Stimulated activated naive CD8-positive, alpha-beta T cell treated with anti-CD3 and anti-CD28 coated beads, Interleukin-15, amount 100 ng/mL, for 72 hours (primary cell): ENCODE results near the gene SSR1.
"Not testable (repeated sequence)": the region's sequence is repeated elsewhere in the genome, so short reads cannot be mapped to it uniquely, and the experiment has no call there.

ENCODE experiments used
- ATAC-seq: fragments of 150-1000 bp; cut with Tn5 transposase; 2 replicates; pipeline ENCODE4 v1.10.0; 2021; ENCODE audit warnings: mild to moderate bottlenecking, moderate library complexity
- DNase-seq, 2 donors: peaks; one replicate each; pipeline ENCODE4 v3.0.0; 2021 to 2022
- H3K27ac Mint-ChIP-seq, 2 donors: one replicate each; pipeline ENCODE4 v1.8.0; 2022; ENCODE audit warnings: mild to moderate bottlenecking in 2 of 2, mixed read lengths in 2 of 2, moderate library complexity in 2 of 2
- H3K27me3 Mint-ChIP-seq: one replicate; pipeline ENCODE4 v1.8.0; 2022; ENCODE audit warnings: mixed read lengths
- H3K4me1 Mint-ChIP-seq: one replicate; pipeline ENCODE4 v1.8.0; 2022; ENCODE audit warnings: mild to moderate bottlenecking, mixed read lengths
- H3K4me3 Mint-ChIP-seq, 2 donors: one replicate each; pipeline ENCODE4 v1.8.0; 2022; ENCODE audit warnings: mild to moderate bottlenecking in 2 of 2, mixed read lengths in 2 of 2, moderate library complexity in 1 of 2
- H3K9me3 Mint-ChIP-seq, 2 donors: one replicate each; pipeline ENCODE4 v1.8.0; 2022; ENCODE audit warnings: mixed read lengths in 2 of 2

Gene SSR1

DNA sequence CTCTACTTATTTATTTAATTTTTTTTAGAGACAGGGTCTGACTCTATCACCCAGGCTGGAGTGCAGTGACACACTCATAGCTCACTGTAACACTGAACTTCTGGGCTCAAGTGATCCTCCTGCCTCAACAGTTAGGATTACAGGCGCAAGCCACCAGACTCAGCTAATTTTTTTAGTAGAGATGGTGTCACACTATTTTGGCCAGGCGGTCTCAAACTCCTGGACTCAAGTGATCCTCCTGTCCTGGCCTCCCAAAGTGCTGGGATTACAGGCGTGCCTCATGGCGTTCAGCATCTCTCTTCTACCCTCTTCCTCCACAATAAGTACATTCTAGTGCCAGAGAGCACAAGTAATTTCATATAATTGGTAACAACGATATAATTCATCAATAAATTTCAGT lies 5.5 kb downstream of the SSR1 start:
- DNase-seq (no peak), ATAC-seq (no peak)
- H3K4me3 Mint-ChIP-seq: no peak overlapping the region
- H3K4me1 Mint-ChIP-seq: peaks cover 41% of the 10 kb centered on the region
- H3K27me3 Mint-ChIP-seq: no peaks in the 10 kb centered on the region
- H3K27ac Mint-ChIP-seq: no peak overlapping the region
- peaks cover 5 to 7% of the 10 kb centered on the region in 2 donors for H3K9me3 Mint-ChIP-seq

DNA sequence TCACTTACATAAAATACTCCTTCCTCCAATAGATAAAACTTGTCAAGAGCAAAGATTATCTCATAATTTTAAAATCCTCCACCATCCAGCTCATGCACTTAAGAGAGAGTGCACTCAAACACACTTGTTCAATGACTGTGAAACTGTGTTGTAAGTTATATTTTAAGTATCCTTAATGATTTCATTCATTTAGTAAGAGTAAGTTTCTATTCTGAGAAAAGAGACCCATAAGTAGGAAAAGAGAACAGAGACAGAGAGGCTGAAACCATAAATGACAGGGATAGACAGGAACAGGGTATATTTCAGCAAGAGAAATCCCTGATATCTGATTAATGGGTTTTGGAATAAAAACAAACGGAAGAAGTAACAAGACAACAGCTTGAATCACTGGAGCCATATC lies 8.2 kb downstream of the SSR1 start:
- peaks cover 5 to 6% of the 10 kb centered on the region in 2 donors for H3K9me3 Mint-ChIP-seq
- ATAC-seq (no peak), DNase-seq (no peak)
- H3K4me1 Mint-ChIP-seq: peaks cover 39% of the 10 kb centered on the region
- peak overlapping the region in 1 of 2 donors; percentile 83 for H3K27ac Mint-ChIP-seq
- no peaks in the 10 kb centered on the region for H3K27me3 Mint-ChIP-seq
- peak overlapping the region in 1 of 2 donors; percentile 13 for H3K4me3 Mint-ChIP-seq

DNA sequence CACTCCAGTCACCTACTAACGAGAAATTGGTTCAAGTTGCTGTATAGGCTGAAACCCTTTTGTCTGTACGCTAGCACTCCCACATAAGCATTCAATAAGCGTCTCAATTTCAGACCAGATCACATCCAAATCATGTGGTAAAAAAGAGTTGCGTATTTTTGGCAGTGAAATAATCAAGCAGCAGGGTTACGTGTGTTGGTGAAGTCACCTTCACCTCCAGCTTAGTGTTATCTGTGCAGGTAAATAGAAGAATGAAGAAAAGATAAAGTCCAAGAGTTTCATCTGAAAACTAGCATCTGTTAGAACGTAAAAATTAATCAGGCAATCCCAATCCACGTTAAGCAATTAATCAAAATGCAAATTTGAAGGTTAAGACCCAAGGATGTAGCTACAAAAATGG lies 11.3 kb downstream of the SSR1 start:
- ATAC-seq (no peak), DNase-seq (no peak)
- Mint-ChIP-seq H3K27ac (no peak overlapping the region), H3K4me1 (peaks cover 19% of the 10 kb centered on the region), H3K4me3 (no peak overlapping the region), H3K9me3 (no peaks in the 10 kb centered on the region), H3K27me3 (no peaks in the 10 kb centered on the region)

DNA sequence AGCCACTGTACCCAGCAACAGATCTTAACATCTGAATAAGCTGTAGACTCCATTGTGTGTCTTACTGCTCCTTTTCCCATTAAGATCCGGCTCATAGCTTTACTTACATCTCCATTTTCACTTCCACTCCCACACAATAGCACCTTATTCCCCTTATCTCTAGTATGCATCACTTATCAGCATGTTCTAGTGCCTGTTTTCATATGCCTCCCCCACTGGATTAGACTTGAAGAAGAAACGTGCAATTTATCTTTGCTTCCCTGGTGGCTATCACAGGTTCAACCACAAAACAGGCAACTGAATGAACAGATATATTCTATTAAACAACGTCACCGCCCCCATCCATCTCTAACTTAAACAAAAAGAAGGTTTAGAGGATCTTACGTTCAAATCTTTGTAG lies 12.1 kb downstream of the SSR1 start:
- ATAC-seq (no peak), DNase-seq (no peak)
- no peaks in the 10 kb centered on the region for H3K27me3 Mint-ChIP-seq
- no peaks in the 10 kb centered on the region for H3K9me3 Mint-ChIP-seq
- H3K4me3 Mint-ChIP-seq: no peak overlapping the region
- no peak overlapping the region for H3K27ac Mint-ChIP-seq
- peaks cover 19% of the 10 kb centered on the region for H3K4me1 Mint-ChIP-seq

DNA sequence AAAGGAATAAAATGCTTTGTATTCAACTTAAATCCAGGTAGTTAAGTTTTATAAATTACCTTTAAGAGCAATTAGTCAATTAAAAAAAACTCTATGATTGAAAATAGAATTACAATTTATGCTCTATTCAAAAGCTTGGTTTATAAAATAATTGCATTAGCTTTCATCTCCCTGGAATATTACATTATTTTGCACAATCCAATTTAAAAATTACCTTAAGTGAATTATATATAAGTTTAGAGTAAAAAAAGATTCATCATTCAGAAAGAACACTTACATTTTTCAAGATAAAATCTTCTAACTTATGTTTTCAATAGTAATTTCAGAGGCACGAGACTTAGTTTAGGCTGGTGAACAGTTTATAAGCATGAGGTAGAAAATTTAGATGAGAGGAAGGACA lies 14.9 kb downstream of the SSR1 start:
- DNase-seq (no peak), ATAC-seq (no peak)
- no peak overlapping the region for H3K27ac Mint-ChIP-seq
- no peak overlapping the region for H3K4me3 Mint-ChIP-seq
- peaks cover 7% of the 10 kb centered on the region for H3K4me1 Mint-ChIP-seq
- H3K27me3 Mint-ChIP-seq: no peaks in the 10 kb centered on the region
- no peaks in the 10 kb centered on the region for H3K9me3 Mint-ChIP-seq

DNA sequence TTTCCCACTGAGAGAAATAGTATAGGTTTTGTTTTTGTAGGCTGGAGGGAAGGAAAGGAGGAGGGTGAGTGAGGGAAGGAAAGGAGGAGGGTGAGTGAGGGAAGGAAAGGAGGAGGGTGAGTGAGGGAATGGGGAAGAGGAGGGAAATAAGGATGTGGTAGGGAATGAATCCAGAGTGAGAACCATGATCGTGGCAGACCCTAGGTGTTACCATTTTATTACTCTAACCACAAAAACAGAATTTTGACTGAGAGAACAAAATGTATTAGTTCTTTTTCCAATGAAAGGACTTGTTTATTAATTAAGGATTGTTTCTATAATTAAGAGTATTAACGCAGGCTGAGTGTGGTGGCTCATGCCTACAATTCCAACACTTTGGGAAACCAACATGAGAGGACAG lies 16.4 kb downstream of the SSR1 start:
- DNase-seq (no peak), ATAC-seq (no peak)
- H3K4me1 Mint-ChIP-seq: peaks cover 7% of the 10 kb centered on the region
- H3K9me3 Mint-ChIP-seq: no peaks in the 10 kb centered on the region
- H3K27me3 Mint-ChIP-seq: no peaks in the 10 kb centered on the region
- peak overlapping the region; percentile 46 to 85 for H3K27ac Mint-ChIP-seq
- no peak overlapping the region for H3K4me3 Mint-ChIP-seq

DNA sequence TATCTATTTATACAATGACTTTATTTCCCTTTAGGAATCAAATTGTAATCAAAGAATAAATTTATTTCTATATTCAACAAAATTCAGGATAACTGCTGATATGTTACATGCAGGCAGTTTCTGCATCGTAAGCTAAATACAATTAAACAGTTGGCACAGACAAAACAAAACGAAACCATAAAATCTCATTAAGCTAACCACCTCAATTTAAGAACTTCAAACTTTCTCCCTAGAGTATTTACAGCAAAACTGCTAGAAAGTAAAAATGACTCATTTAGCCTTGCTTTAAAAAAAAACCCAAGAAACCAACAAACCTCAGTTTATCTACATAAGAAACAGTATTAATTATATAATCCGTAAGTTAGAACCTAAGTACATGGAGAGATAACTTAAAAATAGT lies 17.1 kb downstream of the SSR1 start:
- Mint-ChIP-seq H3K4me1 (peaks cover 2% of the 10 kb centered on the region), H3K4me3 (no peak overlapping the region), H3K27me3 (no peaks in the 10 kb centered on the region), H3K27ac (no peak overlapping the region), H3K9me3 (no peaks in the 10 kb centered on the region)
- DNase-seq (no peak), ATAC-seq (no peak)

DNA sequence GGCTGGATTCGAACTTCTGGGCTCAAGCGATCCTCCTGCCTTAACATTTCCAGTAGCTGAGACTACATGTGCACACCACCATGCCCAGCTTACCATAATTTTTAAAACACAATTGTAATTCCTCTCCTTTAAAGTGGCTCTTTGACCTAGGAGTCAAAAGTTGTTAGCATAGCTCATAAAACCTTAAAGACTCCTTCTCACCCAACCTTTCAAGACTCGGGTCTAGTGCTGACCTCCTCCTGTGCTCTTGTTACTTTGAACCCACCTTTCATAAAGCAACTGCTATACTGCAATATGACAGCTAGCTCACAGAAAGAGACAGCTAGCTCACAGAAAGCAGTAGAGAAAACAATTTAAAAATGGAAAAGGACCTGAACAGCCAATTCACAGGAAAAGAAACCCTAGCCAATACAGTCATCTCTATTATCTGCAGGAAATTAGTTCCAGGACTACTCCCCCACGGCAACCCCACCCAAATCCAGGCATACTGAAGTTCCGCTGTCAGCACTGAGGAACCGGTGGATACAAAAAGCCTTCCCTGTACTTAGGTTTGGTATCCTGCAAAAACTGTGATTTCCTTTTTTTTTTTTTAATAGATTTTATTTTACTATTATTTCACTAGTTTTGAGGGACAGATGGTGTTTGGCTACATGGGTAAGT lies 20.3 kb downstream of the SSR1 start:
- Mint-ChIP-seq H3K4me3 (no peak overlapping the region), H3K9me3 (no peaks in the 10 kb centered on the region), H3K4me1 (no peaks in the 10 kb centered on the region), H3K27ac (no peak overlapping the region), H3K27me3 (no peaks in the 10 kb centered on the region)
- DNase-seq (no peak), ATAC-seq (no peak)

DNA sequence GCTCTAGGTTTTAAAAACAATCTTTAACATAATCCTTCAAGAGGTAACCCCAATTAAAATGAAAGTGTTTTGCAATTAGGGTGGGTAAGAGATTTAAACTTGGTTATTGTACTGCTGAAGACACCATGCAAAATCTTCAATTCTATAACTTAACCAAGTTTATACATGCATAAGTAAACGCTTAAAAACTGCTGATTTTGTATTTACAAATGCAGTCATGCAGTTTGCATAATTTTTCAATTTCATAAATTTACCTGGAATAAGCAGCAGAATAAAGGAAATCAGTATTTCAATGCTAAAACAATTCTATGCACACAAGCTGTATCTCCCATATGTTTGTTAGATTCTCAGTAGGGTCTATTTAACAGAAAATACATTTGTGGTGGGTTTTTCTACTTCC lies 22.9 kb downstream of the SSR1 start:
- DNase-seq (no peak), ATAC-seq (no peak)
- H3K27me3 Mint-ChIP-seq: no peaks in the 10 kb centered on the region
- no peak overlapping the region for H3K27ac Mint-ChIP-seq
- no peaks in the 10 kb centered on the region for H3K4me1 Mint-ChIP-seq
- no peak overlapping the region for H3K4me3 Mint-ChIP-seq
- no peaks in the 10 kb centered on the region for H3K9me3 Mint-ChIP-seq

DNA sequence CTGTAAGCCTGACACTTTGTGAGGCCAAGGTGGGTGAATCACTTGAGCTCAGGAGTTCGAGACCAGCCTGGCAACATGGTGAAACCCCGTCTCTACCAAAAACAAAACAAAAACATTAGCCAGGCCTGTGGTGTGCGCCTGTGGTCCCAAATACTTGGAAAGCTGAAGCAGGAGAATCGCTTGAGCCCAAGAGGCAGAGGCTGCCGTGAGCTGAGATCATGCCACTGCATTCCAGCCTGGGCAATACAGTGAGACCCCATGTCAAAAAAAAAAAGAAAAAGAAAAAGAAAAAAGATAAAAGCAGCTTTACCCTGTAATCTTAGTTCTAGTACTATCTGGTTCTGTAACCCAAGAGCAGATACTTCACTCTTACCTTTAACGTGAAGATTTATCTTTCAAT lies 27.6 kb downstream of the SSR1 start:
- Mint-ChIP-seq H3K27ac (no peak overlapping the region), H3K27me3 (no peaks in the 10 kb centered on the region), H3K9me3 (no peaks in the 10 kb centered on the region), H3K4me1 (peaks cover 15% of the 10 kb centered on the region), H3K4me3 (no peak overlapping the region)
- ATAC-seq (no peak), DNase-seq (no peak)

DNA sequence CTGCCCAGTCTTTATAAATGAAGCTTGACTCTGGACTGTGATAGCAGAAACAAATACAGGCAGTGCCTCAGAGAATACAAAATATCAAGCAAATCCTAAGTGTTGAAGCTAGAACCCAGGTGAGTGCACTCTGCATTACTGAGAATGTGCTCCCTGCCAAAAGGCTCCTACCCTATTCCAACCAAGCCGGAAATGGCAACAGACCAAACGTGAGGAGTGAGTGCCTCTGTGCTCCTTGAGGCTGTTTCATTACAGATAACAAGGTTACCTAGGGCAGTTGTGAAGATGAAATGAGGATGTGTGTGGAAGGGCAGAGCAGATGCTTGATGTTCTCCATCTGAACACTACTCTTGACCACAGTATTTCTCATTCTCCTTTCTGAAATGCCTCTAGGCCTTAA lies 29.3 kb downstream of the SSR1 start:
- peaks cover 15% of the 10 kb centered on the region for H3K4me1 Mint-ChIP-seq
- H3K27ac Mint-ChIP-seq: peak overlapping the region in 1 of 2 donors; percentile 24
- H3K27me3 Mint-ChIP-seq: no peaks in the 10 kb centered on the region
- no peak for ATAC-seq
- H3K9me3 Mint-ChIP-seq: no peaks in the 10 kb centered on the region
- DNase-seq: no peak
- no peak overlapping the region for H3K4me3 Mint-ChIP-seq

DNA sequence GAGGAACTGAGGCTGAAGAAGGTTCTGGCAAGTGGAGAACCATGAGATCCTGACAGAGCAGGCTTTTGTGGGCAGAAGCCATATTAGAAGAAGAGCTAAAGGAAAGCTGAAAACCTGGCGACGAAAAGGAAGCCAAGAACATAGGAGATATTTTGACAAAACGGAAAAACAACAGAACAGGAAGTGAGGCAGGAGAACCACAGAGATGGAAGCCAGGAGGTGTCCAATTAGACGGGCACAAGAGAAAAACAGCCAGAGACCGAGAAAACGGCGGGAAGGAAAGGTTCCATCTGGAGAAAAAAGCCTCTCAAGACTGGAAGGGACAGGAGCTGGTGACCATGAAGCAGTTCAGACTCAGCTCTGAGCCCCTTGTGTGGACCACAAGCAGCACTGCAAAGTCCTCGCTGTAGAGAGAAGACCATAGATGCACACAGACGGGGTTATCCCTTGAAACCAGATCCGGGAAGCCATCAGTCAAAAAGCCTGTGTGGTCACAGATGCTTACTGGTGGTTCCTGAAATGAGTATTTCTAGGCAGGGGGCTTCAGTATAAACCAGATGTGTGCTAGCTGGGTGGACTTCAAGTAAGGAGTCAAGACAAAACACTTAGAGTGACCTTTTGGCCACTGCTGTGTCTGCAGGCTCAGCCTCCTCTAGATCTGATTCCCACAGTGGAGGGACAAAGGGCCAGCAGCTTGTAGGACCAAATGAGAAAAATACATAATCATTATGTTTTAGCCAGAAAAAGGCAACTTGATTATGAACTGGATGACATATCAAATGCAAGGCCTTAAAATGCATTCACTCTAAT lies 30.7 kb downstream of the SSR1 start:
- H3K4me3 Mint-ChIP-seq: peak overlapping the region; percentile 17 to 59
- H3K4me1 Mint-ChIP-seq: peaks cover 15% of the 10 kb centered on the region
- H3K9me3 Mint-ChIP-seq: no peaks in the 10 kb centered on the region
- peak overlapping the region; percentile 21 to 92 for H3K27ac Mint-ChIP-seq
- ATAC-seq (peak; percentile 83), DNase-seq (peak in 1 of 2 donors; percentile 29)
- H3K27me3 Mint-ChIP-seq: no peaks in the 10 kb centered on the region

DNA sequence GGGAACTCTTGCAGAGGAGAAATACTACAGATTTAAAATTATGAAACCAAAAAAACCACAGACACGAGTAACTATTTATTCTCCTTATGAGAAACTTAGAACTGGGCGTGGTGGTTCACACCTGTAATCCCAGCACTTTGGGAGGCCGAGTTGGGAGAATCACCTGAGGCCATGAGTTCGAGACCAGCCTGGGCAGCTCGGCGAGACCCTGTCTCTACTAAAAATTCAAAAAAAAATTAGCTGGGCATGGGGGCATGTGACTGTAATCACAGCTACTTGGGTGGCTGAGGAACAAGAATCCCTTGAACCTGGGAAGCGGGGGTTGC lies 36.8 kb downstream of the SSR1 start:
- no peak overlapping the region for H3K4me3 Mint-ChIP-seq
- ATAC-seq: no peak
- no peaks in the 10 kb centered on the region for H3K27me3 Mint-ChIP-seq
- H3K9me3 Mint-ChIP-seq: no peaks in the 10 kb centered on the region
- no peak overlapping the region for H3K27ac Mint-ChIP-seq
- DNase-seq: no peak
- peaks cover 7% of the 10 kb centered on the region for H3K4me1 Mint-ChIP-seq

DNA sequence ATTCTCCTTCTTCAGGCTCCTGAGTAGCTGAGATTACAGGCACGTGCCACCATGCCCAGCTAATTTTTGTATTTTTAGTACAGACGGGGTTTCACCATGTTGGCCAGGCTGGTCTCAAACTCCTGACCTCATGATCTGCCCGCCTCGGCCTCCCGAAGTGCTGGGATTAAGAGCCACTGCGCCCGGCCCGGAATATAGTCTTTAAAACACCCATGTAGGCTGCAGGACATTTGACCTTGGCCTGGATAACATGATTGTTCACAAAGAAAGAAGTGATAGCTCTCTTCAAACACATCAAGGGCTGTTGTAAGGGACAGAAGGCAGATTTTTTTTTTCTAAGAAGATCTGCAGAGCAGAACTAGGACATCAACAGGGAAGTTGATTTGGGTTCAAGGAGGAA lies 38.5 kb downstream of the SSR1 start:
- not testable (repeated sequence) for H3K4me3 Mint-ChIP-seq, H3K4me1 Mint-ChIP-seq, H3K9me3 Mint-ChIP-seq, DNase-seq, ATAC-seq, H3K27me3 Mint-ChIP-seq
- H3K27ac Mint-ChIP-seq: peak overlapping the region in 1 of 2 donors; percentile 79

DNA sequence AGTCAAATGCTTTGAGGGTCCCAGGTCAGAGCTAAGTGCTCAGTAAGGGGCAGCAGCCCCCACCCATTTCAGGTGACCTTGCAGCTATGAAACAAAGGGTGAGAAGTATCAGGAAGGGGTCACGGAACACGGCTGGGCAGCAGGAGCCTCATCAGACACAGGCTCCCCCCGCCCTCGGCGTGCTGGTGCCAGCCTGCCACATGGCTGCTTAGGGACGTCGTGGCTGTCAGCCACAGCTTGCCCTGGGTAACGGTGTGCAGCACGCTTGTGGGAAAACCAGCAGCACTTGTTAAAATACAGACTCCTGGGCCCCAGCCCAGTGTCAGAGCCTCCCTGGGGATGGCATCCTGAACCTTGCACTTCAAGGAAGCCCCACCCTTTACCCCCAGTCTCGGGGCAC lies 39.3 kb downstream of the SSR1 start:
- ATAC-seq (no peak), DNase-seq (no peak)
- Mint-ChIP-seq H3K27me3 (no peaks in the 10 kb centered on the region), H3K4me3 (no peak overlapping the region), H3K4me1 (peaks cover 7% of the 10 kb centered on the region), H3K9me3 (no peaks in the 10 kb centered on the region), H3K27ac (no peak overlapping the region)

DNA sequence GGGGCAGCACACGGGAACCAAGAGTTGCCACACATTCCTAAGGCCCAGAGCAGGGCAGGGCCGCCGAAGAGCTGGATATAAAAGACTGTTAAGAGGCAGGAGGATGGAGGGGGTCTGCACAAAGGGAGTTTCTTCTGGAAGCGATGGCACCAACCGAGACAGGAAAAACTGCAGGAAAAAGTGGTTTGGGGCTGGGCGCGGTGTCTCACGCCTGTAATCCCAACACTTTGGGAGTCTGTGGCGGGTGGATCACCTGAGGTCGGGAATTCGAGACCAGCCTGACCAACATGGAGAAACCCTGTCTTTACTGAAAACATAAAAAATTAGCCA lies 41.8 kb downstream of the SSR1 start:
- no peak for DNase-seq
- Mint-ChIP-seq H3K27ac (no peak overlapping the region), H3K4me1 (peaks cover 7% of the 10 kb centered on the region), H3K9me3 (no peaks in the 10 kb centered on the region), H3K4me3 (no peak overlapping the region), H3K27me3 (no peaks in the 10 kb centered on the region)
- ATAC-seq: no peak
